C1 segment of cervical spinal cord (tissue), 14 donors: Measurements from ENCODE around the gene EMSY.
A peak's percentile ranks its signal among the peaks of the same experiment; 100 is the strongest.

Source experiments
- DNase-seq, 14 donors: peaks; one replicate each; lab custom pipeline; 2025; lab: John Stamatoyannopoulos, UW

EMSY gene

DNA sequence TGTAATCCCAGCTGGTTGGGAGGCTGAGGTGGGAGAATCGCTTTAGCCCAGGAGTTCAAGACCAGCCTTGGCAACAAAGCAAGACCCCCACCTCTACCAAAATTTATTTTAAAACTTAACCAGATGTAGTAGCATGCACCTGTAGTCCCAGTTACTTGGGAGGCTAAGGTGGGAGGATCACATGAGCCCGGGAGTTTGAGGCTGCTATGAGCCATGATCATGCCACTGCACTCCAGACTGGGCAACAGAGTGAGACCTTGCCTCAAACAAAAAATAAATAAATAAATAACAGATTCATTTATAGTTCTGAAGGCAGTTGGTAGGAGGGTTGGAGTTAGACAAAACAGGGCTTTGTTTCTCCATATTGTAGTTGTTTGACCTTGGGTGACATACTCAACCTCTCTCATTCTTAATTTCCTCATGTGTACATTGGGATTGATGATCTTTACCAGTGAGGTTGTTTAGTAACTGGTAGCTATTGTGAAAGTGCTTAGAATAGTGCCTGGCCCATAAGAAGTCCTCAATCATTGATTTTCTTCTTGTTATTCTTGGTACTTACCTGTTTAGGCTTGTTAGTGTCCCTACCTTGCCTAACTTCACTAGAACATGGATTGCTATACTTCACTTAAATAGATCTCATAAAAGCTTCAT lies 79.1 kb downstream of the EMSY start:
- DNase-seq: no peak

DNA sequence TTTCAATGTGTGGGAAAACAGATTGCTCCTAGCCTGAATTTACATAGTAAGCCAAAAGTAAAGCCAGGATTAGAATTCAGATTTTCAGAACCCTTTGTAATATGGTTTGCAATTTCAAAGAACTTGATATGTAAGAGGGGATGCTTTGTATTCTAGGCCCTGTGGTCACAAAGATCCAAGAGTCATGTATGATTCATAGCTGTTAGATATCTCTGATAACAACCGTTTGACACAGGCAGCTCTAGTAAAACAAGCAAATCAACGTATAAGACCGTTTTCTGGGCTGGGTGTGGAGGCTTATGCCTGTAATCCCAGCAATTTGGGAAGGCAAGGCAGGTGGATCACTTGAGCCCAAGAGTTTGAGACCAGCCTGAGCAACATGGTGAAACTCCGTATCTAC lies 79.6 kb downstream of the EMSY start:
- DNase-seq: no peak

DNA sequence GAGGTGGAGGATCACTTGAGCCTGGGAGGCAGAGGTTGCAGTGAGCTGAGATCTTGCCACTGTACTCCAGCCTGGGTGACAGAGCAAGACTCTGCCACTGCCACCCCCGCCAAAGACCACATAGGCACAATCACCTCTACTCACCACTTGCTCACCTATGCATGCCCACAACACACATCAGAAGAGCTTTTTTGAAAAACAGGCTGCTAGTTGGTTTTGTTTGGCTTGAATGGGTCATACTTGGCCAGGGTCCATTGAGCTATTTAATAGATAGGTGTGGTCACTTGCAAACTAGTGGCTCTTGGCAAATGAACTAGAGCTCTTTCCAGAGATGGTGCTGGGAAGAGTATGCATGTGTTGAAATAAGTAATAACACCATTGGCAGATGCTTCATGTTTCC lies 80.1 kb downstream of the EMSY start:
- DNase-seq: no peak

DNA sequence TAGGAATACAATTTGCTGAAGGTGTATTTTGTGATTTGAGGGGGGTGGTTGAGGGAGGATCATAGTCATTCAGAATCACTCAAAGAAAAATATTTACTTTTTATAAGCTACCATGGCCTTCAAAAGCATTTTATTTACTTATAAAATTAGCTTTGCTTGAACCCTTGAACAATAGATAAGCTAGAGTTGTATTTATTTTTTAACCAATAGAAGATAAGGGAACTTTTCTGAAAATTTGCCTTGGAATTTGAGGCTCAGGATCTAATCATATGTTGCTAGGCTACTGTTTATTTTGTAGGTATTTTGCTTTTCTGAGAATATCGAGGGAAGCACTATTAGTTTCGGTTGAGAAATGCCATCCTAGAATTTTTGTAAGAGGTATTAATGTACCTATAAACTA lies 82.1 kb downstream of the EMSY start:
- DNase-seq: no peak

DNA sequence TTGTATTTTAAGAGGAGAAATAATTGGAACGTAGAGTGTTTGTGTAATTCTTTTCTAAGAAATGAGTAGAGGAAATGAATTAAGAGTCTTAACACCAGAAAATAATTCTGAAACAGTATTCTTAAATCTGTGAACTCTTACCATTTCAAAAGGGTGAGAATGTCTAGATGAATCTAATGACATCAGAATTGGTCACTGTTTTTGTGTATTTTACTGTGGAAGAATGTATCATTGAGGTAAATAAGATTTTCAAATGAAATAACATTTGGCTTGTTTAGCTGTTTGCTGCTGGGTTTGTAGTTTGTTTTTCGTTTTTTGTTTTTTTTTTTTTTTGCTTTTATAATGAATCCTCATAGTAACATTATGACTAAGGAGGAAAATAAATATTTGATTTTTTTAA lies 97.6 kb downstream of the EMSY start:
- DNase-seq: no peak

DNA sequence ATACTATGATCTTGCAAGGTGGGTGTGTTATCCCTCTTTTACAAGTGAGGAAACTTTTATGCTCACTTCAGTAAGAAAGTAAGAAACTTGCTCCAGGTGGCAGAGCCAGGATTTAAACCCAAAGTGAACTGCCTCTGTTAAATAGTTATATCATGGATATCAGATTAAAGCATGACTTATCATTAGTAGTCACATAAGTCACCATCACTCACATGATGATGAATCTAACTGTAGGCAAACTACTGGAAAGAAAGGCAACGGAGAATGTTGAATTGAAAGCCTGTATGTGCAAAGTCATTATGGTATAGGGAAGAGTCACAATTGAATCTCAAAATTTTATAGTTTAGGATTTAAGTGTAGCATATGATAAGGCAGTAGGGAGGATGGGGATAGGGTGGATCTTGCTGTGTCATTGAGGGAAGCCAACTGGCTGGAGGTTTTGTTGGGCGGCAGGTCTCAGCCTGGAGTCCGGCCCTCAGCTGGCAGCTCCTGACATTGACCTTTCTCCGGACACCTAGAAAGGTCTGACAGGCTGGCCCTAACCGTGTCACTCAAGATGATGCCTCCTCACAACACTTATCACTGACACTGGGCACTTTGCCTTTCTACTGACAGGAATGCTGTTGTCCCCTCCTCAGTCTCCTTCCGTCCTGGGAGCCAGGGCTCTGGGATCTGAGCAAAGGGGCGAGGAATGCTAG lies 98.3 kb downstream of the EMSY start:
- no peak for DNase-seq

DNA sequence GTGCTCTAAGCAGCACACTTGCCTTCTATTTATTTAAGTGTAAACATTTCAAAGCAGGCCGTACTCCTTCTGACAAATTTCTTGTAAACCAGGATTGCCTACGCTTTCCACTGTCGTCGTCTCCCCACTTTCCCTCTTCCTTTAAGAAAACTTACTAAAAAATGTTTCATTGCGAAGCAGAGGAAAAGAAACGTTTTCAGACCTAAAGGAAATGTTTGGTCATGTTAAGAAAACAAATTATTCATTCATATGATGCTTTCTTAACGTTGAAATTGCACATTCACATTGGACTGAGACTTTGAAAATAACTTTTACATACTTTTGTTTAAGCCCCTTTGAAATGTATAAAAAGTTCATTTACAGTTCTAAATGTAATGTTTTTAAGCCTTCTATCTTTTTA lies 106.0 kb downstream of the EMSY start:
- no peak for DNase-seq

DNA sequence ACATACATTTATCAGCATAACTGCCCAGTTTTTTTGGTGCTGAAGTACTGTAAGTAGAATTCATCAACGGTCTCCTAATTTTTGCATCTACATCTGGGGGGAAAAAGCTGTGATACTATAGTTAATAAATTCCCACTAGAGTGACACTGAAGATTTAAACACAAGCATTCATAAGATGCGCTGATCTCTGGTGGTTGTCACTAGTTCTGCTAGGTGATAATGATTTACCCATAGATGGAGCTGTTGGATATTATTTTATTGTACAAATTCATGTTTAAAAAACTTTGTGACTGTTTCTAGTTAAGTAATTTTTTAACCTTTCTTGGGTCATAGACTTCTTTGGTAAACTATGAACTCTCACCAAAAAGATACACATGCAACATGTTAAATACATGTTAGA lies 106.6 kb downstream of the EMSY start:
- no peak for DNase-seq

DNA sequence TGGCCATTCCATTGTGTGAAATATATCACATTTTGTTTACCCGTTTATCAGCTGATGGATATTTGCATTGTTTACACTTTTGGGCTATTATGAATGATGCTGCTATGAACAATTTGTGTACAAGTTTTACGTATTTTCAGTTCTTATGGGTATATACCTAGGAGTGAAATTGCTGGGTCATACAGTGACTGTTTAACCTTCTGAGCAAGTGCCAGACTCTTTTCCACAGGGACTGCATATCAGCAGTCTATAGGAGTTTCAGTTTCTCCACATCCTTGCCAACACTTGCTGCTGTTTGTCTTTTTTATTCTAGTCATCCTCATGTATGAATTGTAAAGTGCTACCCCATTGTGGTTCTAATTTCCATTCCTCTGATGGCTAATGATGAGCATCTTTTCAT lies 108.2 kb downstream of the EMSY start:
- no peak for DNase-seq

DNA sequence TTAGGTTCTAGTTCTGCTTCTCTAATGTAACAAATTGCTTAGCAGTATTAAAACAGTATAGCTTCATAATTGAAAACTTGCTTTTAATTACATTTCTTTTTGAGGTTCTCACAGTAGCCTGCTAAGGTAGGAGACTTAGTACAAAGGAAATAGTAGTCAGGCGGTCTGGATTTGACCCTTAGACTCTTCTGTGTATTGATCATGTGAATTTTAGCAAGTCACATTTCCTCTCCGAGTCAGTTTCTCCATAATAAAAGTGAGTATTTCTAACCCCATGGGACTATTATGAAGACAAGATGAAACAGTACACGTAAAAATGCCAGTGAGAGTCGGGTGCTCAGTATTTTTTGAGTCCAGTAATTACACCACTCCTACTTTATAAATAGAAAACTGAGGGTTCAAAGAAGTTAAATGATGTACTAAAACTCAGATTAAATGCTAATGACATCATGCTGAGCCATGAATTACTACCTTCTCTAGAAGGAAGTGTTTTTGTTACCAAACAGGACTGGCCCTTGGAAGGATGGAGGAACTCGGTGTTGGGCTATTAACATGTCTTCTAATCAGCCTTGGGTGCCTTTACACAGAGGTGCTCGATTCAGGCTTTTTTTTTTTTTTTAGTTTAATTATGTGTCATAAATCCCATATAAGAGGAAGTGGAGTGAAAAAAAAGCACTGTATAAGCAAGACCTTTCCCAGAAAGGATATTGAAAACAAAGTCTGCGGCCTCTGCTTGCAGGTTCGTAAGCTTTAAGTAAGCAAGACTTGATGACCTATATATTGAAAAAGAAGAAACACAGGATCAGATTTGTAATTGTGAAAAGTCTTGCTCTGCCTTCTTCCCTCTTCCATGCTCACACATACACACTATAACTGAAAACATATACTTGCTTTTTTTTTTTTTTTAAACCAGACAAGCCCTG lies 109.0 kb downstream of the EMSY start:
- no peak for DNase-seq

DNA sequence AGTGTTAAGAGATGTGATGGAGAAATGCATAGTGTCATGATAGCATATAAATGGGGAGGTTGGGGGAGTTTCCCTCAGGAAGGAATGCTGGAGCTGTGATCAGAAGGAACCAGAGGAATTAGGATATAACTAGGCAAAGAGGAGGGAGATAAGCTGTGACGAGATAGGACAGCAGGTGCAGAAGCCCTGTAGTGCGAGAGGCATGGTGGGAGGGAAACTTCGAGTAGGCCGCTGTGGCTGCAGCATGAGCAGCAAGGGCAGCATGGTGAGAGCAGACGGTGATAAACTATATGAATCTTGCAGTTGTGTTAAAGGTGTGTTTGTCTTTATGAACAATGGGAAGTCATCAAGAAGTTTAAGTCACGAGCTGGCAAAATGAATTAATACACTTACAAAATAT lies 109.9 kb downstream of the EMSY start:
- peak in 1 of 14 donors; percentile 1 for DNase-seq

DNA sequence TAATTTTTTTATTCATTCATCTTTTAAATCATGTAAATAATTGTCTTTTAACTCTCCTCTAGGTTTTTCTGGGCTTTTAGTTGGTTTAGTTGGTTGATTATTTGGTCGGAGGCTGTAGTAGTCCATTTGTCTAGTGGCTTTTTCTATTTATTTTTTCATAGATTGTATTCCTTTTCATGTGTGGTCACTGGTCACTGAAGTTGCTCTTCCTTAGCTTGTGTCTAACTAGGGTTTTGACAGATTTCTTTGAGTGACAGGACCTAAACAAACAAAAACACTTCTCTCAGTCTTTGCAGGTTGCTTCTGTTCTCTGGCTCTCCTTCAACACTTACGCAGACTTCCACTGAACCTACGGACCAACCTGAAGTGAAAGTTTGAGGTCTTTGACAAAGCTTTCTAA lies 112.6 kb downstream of the EMSY start:
- no peak for DNase-seq

DNA sequence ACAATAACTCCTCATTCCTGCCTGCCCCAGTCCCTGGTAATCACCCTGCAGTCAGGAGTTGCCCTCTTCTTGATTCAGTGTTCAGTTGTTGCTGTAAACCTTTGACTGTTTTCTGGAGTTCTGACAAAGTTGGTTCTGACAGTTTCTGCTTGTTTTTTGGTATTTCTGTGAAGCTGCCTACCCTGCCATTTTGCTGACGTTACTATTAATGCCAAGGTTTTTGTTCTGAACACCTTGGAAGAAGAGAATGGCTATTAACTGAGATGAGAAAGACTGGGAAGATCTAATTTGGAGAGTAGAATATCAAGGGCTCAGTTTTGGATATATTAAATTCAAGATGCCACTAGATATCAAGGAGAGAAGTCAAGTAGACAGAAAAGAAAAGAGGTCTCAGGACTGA lies 113.7 kb downstream of the EMSY start:
- no peak for DNase-seq

DNA sequence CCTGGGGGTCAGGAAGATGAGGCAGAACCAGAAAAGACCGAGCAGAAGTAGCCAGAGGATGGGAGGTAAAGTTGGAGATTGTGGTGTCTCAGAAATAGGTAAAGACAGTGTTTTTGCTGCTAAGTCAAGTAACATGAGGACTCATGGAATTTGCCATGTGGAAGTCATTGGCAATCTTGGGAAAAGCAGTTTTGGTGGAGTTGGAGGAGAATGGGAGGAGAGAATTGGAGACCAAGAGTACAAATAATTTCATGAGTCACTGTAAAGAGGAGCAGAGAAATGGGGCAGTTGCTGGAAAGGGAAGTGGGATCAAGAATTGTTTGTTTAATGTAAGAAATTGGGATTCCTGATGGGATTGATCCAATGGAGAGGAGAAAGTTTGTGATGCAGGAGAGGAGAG lies 114.1 kb downstream of the EMSY start:
- no peak for DNase-seq

DNA sequence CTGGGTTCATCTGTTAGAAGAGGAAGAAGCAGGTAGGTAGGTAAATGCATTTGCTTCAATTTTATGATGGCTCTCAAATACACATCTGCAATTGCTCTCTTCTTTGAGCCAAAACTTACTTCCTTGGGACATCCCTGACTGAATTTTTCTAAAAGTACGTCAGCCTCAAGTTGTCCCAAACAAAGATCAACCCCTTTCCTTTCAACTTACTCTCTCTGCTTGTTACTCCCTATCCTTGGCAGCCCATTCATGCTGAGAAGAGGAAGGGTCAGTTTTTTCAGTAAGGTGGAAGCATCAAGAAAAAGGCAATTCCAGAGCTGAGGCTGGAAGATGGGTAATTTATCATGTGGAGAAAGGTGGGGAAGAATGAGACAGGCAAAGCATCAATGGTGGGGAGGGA lies 114.5 kb downstream of the EMSY start:
- no peak for DNase-seq

DNA sequence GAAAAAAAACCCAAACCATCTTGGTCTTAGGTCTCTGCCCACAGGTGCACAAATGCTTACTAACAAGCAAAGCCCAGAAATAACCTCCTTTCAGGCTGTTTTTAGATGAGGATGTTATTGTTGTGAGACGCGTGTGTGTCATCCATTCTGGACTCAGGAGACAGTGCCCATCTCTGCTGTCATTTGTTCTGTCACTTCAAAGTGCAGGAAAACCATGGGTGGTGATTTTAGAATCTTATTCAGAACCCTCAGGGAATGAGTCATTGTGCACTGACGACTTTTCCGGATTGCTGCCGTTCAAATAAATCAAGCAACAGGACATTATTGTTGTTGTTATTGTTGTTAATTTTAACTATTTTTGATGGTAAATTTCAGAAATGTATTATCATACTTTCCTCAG lies 115.4 kb downstream of the EMSY start:
- no peak for DNase-seq

DNA sequence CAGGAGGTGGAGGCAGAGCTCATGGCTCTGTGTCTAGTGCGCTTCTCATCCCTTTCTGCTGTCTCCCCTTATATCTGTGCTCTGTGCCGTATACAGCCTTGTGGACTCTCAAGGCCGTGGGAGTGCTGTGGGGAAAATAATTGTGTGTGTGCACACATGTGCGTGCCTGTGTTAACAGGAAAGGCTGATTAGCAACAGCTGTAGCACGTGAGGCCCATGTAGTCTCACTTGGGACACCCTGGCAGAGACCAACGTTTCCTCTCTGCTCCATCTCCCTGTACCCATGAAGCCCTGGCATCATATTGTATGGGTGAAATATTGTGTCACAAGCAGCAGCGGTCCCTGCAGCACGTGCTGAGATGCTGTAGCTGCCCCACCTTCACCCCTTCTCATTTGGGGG lies 116.4 kb downstream of the EMSY start:
- DNase-seq: no peak

DNA sequence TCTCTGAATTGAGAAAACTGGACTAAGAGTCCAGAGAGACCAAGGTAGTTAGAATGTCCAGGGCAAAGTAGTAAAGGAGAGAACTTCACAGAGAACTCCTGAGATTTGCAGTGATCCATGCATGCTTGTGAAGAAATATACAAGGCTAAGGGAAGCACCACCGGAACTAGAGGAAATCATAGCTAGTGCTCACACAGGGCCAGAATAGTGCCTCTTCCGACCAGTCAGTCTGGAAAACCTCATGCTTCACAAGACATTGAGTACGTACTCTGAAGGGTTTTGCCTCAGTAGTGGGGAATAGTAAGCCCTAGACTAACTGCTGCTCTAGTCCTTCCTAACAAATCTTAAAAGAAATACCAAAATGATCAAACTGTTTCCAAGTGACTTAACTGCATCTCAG lies 117.7 kb downstream of the EMSY start:
- no peak for DNase-seq

DNA sequence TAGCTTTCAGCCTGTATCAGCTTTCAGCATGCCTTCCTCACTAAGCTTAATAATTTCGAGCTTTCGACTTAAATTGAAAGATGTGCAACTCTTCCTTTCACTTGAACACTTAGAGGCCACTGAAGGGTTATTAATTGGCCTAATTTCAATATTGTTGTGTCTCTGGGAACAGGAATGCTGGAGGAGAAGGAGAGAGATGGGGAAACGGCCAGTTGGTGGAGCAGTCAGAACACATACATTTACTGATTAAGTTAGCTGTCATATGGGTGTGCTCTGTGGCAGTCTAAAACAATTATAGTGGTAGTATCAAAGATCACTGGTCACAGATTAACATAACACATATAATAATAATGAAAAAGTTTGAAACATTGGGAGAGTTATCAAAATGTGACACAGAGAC lies 119.5 kb downstream of the EMSY start:
- no peak for DNase-seq

DNA sequence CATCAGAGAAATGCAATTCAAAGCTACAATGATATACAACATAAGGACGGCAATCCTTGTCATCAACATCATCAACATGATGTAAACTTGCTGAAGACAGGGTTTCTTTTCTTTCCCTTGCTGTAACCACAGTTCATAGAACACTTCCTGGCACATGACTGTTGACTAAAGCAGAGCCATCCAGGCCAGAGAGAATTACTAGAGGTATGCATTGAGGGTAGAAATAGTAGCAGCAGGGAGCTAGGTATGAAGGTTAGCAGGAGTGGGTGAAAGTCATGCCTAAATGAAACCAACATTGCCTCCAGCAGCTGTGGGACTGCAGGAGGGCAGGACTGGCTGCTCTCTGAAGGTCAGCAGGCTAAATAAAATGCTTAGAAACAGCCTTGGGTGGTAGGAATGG lies 122.0 kb downstream of the EMSY start:
- DNase-seq: no peak

DNA sequence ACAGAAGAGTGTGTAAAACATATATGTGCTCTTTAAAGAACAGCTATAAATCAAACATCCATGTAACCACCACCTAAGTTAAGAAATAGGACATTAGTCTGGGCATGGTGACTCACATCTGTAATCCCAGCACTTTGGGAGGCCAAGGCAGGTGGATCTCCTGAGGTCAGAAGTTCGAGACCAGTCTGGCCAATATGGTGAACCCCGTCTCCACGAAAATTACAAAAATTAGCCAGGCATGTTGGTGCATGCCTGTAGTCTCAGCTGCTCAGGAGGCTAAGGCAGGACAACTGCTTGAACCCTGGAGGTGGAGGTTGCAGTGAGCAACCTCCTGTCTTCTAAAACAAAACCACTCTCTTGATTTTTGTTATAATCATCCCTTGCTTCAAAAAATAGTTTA lies 122.4 kb downstream of the EMSY start:
- no peak for DNase-seq

DNA sequence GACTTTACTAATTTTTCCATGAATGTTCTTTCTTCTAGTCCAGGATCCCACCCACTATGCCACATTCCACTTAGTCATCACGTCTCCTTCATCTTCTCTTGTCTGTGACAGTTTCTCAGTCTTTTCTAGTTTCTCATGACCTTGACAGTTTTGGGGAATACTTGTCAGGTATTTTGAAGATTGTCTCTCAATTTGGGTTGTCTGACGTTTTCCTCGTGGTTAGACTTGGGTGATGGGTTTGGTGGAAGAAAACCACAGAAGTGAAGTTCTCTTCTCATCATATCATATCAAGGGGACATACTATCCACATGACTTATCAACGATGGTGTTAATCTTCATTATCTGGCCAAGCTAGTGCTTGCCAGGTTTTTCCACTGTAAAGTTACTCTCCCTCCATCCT lies 123.3 kb downstream of the EMSY start:
- no peak for DNase-seq

DNA sequence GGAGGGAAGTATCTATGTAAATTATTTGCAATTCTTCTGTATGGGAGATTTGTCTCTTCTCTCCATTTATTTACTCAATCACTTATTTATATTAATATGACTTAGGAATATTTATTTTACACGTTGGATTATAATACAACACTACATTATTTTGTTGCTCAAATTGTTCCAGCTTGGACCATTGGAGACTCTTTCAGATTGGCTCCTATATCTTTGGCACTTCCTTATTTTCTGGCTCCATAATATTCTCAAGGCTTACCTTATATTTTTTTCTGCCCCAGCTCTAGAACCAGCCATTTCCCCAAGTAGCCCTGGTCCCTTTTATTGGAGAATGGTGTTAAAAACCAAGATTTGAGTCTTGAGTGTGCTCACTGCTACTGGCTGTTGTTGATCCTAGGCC lies 123.8 kb downstream of the EMSY start:
- DNase-seq: no peak
